ENCODE data around the gene KPNA1. TPM values are rescaled to one million over a fixed set of nuclear protein-coding genes. Genes with fewer than 3 reads are reported as not detected.

The KPNA1 gene
- polyA plus RNA-seq, 3 donors: 18.0 to 41.2 (median 38.5) TPM

DNA sequence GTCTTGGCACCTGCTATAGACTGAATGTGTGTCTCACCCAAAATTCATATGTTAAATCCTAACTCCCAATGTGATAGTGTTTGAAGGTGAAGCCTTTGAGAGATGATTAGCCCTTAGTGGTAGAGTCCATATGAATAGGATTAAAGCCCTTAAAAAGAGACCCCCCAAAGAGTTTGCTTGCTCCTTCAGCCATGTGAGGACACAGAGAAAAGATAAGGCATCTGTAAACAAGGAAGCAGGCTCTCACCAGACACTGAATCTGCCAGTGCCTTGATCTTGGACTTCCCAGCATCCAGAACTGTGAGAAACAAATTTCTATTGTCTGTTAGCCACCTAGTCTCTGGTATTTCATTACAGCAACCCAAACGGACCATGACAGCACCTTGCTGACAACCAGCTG is 16.6 kb downstream of the KPNA1 start:
- no peak overlapping the region for H2AFZ ChIP-seq (ENCODE audit: insufficient read depth, low read depth, low read length, poor library complexity, severe bottlenecking)
- no peaks in the 10 kb centered on the region for H3K27me3 ChIP-seq (ENCODE audit: control insufficient read depth in 2 of 2, insufficient read depth in 2 of 2, low read length in 2 of 2)
- H3K36me3 ChIP-seq (replicated peaks in 1 of 2; ENCODE audit: control insufficient read depth in 1 of 2, insufficient read depth in 2 of 2, low read length in 2 of 2): peaks cover 12 to 32% of the 10 kb centered on the region in 2 donors
- no CpG with 5 or more reads among the region's 1 CpG for WGBS (ENCODE audit: insufficient coverage)
- H3K9me3 Mint-ChIP-seq: no peaks in the 10 kb centered on the region
- DNase-seq: no peak
- H3K4me3 ChIP-seq (replicated peaks in 1 of 3; ENCODE audit: low read depth in 2 of 3, low read length in 3 of 3): peak overlapping the region in 1 of 3 experiments; percentile 5
- H3K9me3 ChIP-seq (replicated peaks in 1 of 2; ENCODE audit: control insufficient read depth in 1 of 2, insufficient read depth in 1 of 2, low read length in 2 of 2): no peaks in the 10 kb centered on the region
- peaks cover 40% of the 10 kb centered on the region for H4K20me1 ChIP-seq (ENCODE audit: insufficient read depth, low read length)
- TF ChIP-seq, protein P1, sequence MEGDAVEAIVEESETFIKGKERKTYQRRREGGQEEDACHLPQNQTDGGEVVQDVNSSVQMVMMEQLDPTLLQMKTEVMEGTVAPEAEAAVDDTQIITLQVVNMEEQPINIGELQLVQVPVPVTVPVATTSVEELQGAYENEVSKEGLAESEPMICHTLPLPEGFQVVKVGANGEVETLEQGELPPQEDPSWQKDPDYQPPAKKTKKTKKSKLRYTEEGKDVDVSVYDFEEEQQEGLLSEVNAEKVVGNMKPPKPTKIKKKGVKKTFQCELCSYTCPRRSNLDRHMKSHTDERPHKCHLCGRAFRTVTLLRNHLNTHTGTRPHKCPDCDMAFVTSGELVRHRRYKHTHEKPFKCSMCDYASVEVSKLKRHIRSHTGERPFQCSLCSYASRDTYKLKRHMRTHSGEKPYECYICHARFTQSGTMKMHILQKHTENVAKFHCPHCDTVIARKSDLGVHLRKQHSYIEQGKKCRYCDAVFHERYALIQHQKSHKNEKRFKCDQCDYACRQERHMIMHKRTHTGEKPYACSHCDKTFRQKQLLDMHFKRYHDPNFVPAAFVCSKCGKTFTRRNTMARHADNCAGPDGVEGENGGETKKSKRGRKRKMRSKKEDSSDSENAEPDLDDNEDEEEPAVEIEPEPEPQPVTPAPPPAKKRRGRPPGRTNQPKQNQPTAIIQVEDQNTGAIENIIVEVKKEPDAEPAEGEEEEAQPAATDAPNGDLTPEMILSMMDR (IDR thresholded peaks at IDR 0.05): no peak
- H3K9ac ChIP-seq (ENCODE audit: insufficient read depth, low read length, poor library complexity, severe bottlenecking): no peak overlapping the region
- no peak overlapping the region for H3K4me3 Mint-ChIP-seq
- peaks cover 67% of the 10 kb centered on the region for H3K4me1 Mint-ChIP-seq
- peaks cover 25 to 31% of the 10 kb centered on the region in 2 donors for H3K36me3 Mint-ChIP-seq
- intact Hi-C loops (cut with micrococcal nuclease): loop anchor here in 1 of 2 donors (2.0 kb wide), 1 partner anchor 15 kb away; no protein-coding TSS in a partner anchor
- no peaks in the 10 kb centered on the region for H3K27me3 Mint-ChIP-seq (ENCODE audit: low read depth in 3 of 3)
- H3K27ac Mint-ChIP-seq: peak overlapping the region; percentile 86 to 92 (median 88)
- peaks cover 32 to 69% of the 10 kb centered on the region in 2 donors for H3K4me1 ChIP-seq (ENCODE audit: control insufficient read depth in 1 of 2, insufficient read depth in 2 of 2, low read length in 2 of 2)
- H3K27ac ChIP-seq (ENCODE audit: low read depth in 1 of 2, low read length in 2 of 2): peak overlapping the region in 1 of 2 donors; percentile 83
- H3K4me2 ChIP-seq (replicated peaks; ENCODE audit: extremely low read depth, low read length, poor library complexity, severe bottlenecking): no peak overlapping the region
- H3K79me2 ChIP-seq (ENCODE audit: insufficient read depth, low read length): peaks cover 90% of the 10 kb centered on the region

DNA sequence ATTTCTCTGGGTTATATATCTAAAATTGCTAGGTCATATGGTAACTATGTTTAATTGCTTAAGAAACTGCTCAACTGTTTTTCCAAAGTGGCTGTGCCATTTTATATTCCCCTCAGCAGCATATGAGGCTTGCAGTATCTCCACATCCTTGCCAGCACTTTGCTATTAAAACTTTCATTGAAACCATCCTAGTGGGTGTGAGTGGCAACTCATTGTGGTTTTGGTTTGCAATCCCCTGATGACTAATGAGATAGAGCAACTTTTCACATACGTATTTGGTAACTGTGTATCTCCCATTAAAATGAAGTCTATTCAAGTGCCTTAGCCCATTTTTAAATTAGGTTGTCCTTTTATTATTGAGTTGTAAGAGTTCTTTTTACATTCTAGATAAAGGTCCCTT is 17.3 kb downstream of the KPNA1 start:
- Histone ChIP-seq H3K36me3 (replicated peaks in 1 of 2; ENCODE audit: control insufficient read depth in 1 of 2, insufficient read depth in 2 of 2, low read length in 2 of 2) (peaks cover 19 to 39% of the 10 kb centered on the region in 2 donors), H3K4me2 (replicated peaks; ENCODE audit: extremely low read depth, low read length, poor library complexity, severe bottlenecking) (peak overlapping the region; percentile 23), H3K9ac (ENCODE audit: insufficient read depth, low read length, poor library complexity, severe bottlenecking) (no peak overlapping the region), H3K27me3 (ENCODE audit: control insufficient read depth in 2 of 2, insufficient read depth in 2 of 2, low read length in 2 of 2) (no peaks in the 10 kb centered on the region), H3K4me3 (replicated peaks in 1 of 3; ENCODE audit: low read depth in 2 of 3, low read length in 3 of 3) (no peak overlapping the region), H3K9me3 (replicated peaks in 1 of 2; ENCODE audit: control insufficient read depth in 1 of 2, insufficient read depth in 1 of 2, low read length in 2 of 2) (no peaks in the 10 kb centered on the region), H4K20me1 (ENCODE audit: insufficient read depth, low read length) (peaks cover 32% of the 10 kb centered on the region), H3K27ac (ENCODE audit: low read depth in 1 of 2, low read length in 2 of 2) (peak overlapping the region in 1 of 2 donors; percentile 83), H3K79me2 (ENCODE audit: insufficient read depth, low read length) (peaks cover 87% of the 10 kb centered on the region), H3K4me1 (ENCODE audit: control insufficient read depth in 1 of 2, insufficient read depth in 2 of 2, low read length in 2 of 2) (peaks cover 26 to 63% of the 10 kb centered on the region in 2 donors), H2AFZ (ENCODE audit: insufficient read depth, low read depth, low read length, poor library complexity, severe bottlenecking) (peak overlapping the region; percentile 20)
- H3K27me3 Mint-ChIP-seq (ENCODE audit: low read depth in 3 of 3): no peaks in the 10 kb centered on the region
- TF ChIP-seq, protein P1 (IDR thresholded peaks at IDR 0.05): no peak
- H3K4me3 Mint-ChIP-seq: no peak overlapping the region
- no CpG with 5 or more reads among the region's 1 CpG for WGBS (ENCODE audit: insufficient coverage)
- intact Hi-C loops (cut with micrococcal nuclease): no loop called here
- peak overlapping the region; percentile 86 to 92 (median 88) for H3K27ac Mint-ChIP-seq
- H3K36me3 Mint-ChIP-seq: peaks cover 31 to 33% of the 10 kb centered on the region in 2 donors
- no peaks in the 10 kb centered on the region for H3K9me3 Mint-ChIP-seq
- peak; percentile 80 to 90 (median 90) for DNase-seq
- peaks cover 59% of the 10 kb centered on the region for H3K4me1 Mint-ChIP-seq
